Kidney epithelial cell (primary cell): ENCODE results near the gene ARMC2. TPM values are rescaled to one million over a fixed set of nuclear protein-coding genes. Genes with fewer than 3 reads are reported as not detected.

Experiments
- DNase-seq: peaks from one replicate; pipeline ENCODE4 v3.0.0-alpha.2; 2010; ENCODE audit warnings: low read depth
- H3K27me3 ChIP-seq: 2 replicates; pipeline ENCODE4 v1.6.0; 2011; ENCODE audit warnings: low read length; ENCODE audit not compliant: control insufficient read depth, insufficient read depth
- H3K36me3 ChIP-seq: 2 replicates; pipeline ENCODE4 v1.5.1; 2011; ENCODE audit warnings: low read length; ENCODE audit not compliant: control insufficient read depth, insufficient read depth
- H3K4me3 ChIP-seq: 2 replicates; pipeline ENCODE4 v1.5.1; 2011; ENCODE audit warnings: low read depth, mild to moderate bottlenecking, control low read depth, low read length
- total RNA-seq: library from RNA; depleted of rRNA; stranded (reverse); fragments of >200 nt; gene quantifications from 2 replicates; pipeline ENCODE4 v1.2.3, GENCODE V29; 2015
- TF ChIP-seq, protein P1 (sequence below): IDR thresholded peaks from 2 replicates; pipeline ENCODE4 v1.5.1; 2011; ENCODE audit warnings: mild to moderate bottlenecking, moderate library complexity, low read length, control low read depth, inconsistent platforms; ENCODE audit not compliant: insufficient read depth, poor library complexity, severe bottlenecking

The ARMC2 gene
- total RNA-seq, 1 donor from 2014 or later = 1.1 TPM

- Histone ChIP-seq H3K4me3 (no peak overlapping the region), H3K36me3 (no peaks in the 10 kb centered on the region), H3K27me3 (no peaks in the 10 kb centered on the region)
- DNase-seq = no peak
- TF ChIP-seq, protein P1, sequence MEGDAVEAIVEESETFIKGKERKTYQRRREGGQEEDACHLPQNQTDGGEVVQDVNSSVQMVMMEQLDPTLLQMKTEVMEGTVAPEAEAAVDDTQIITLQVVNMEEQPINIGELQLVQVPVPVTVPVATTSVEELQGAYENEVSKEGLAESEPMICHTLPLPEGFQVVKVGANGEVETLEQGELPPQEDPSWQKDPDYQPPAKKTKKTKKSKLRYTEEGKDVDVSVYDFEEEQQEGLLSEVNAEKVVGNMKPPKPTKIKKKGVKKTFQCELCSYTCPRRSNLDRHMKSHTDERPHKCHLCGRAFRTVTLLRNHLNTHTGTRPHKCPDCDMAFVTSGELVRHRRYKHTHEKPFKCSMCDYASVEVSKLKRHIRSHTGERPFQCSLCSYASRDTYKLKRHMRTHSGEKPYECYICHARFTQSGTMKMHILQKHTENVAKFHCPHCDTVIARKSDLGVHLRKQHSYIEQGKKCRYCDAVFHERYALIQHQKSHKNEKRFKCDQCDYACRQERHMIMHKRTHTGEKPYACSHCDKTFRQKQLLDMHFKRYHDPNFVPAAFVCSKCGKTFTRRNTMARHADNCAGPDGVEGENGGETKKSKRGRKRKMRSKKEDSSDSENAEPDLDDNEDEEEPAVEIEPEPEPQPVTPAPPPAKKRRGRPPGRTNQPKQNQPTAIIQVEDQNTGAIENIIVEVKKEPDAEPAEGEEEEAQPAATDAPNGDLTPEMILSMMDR = no peak
Observed at GRCh38 chr6:108844135-108844534, 4.1 kb upstream of the ARMC2 start.

- DNase-seq = no peak
- TF ChIP-seq, protein P1 = no peak
- no peaks in the 10 kb centered on the region for H3K36me3 ChIP-seq
- H3K27me3 ChIP-seq = no peaks in the 10 kb centered on the region
- H3K4me3 ChIP-seq = no peak overlapping the region
Observed at GRCh38 chr6:108845145-108845544, 3.1 kb upstream of the ARMC2 start.

GRCh38 chr6:108846101-108846500 is 2.1 kb upstream of the ARMC2 start:
- TF ChIP-seq, protein P1 = no peak
- no peak overlapping the region for H3K4me3 ChIP-seq
- no peaks in the 10 kb centered on the region for H3K27me3 ChIP-seq
- DNase-seq = no peak
- no peaks in the 10 kb centered on the region for H3K36me3 ChIP-seq

- no peak for DNase-seq
- TF ChIP-seq, protein P1 = no peak
- H3K4me3 ChIP-seq = no peak overlapping the region
- no peaks in the 10 kb centered on the region for H3K27me3 ChIP-seq
- no peaks in the 10 kb centered on the region for H3K36me3 ChIP-seq
Observed at GRCh38 chr6:108846628-108847027, 1.6 kb upstream of the ARMC2 start.

- Histone ChIP-seq H3K27me3 (no peaks in the 10 kb centered on the region), H3K4me3 (peak overlapping the region; percentile 94), H3K36me3 (no peaks in the 10 kb centered on the region)
- TF ChIP-seq, protein P1 = no peak
- DNase-seq = no peak
Observed at GRCh38 chr6:108847738-108848115, 495 bp upstream of the ARMC2 start.

GRCh38 chr6:108850669-108851465 is 2.6 kb downstream of the ARMC2 start:
- Histone ChIP-seq H3K4me3 (no peak overlapping the region), H3K36me3 (no peaks in the 10 kb centered on the region), H3K27me3 (no peaks in the 10 kb centered on the region)
- TF ChIP-seq, protein P1 = no peak
- DNase-seq = no peak
